Raji (cell line): ENCODE measurements around the gene SLC30A1.

Experiments used
- POLR2A ChIP-seq: IDR thresholded peaks from 2 replicates; pipeline ENCODE4 v1.6.1; 2011; ENCODE audit warnings: low read depth, low read length, control low read depth; ENCODE audit not compliant: insufficient read depth

SLC30A1 gene

GRCh38 chr1:211601159-211601558 lies 22.2 kb upstream of the SLC30A1 start:
- TF ChIP-seq POLR2A = no peak

GRCh38 chr1:211599250-211599649 lies 20.3 kb upstream of the SLC30A1 start:
- no peak for TF ChIP-seq POLR2A

GRCh38 chr1:211598514-211598913 lies 19.6 kb upstream of the SLC30A1 start:
- no peak for TF ChIP-seq POLR2A

GRCh38 chr1:211596418-211597181 lies 17.6 kb upstream of the SLC30A1 start:
- TF ChIP-seq POLR2A = no peak

- no peak for TF ChIP-seq POLR2A
Observed at GRCh38 chr1:211595419-211595818, 16.5 kb upstream of the SLC30A1 start.

- TF ChIP-seq POLR2A = no peak
Observed at GRCh38 chr1:211591980-211592493, 13.1 kb upstream of the SLC30A1 start.

- no peak for TF ChIP-seq POLR2A
Observed at GRCh38 chr1:211589782-211590721, 11.1 kb upstream of the SLC30A1 start.

- TF ChIP-seq POLR2A = no peak
Observed at GRCh38 chr1:211588711-211589110, 9.8 kb upstream of the SLC30A1 start.

- no peak for TF ChIP-seq POLR2A
Observed at GRCh38 chr1:211587123-211587522, 8.2 kb upstream of the SLC30A1 start.

- TF ChIP-seq POLR2A = no peak
Observed at GRCh38 chr1:211586538-211586937, 7.6 kb upstream of the SLC30A1 start.

GRCh38 chr1:211583011-211583992 lies 4.3 kb upstream of the SLC30A1 start:
- no peak for TF ChIP-seq POLR2A

GRCh38 chr1:211581526-211581925 lies 2.6 kb upstream of the SLC30A1 start:
- no peak for TF ChIP-seq POLR2A

- TF ChIP-seq POLR2A = no peak
Observed at GRCh38 chr1:211580303-211580687, 1.3 kb upstream of the SLC30A1 start.

- TF ChIP-seq POLR2A = peak; percentile 57
Observed at GRCh38 chr1:211579440-211580302, 710 bp upstream of the SLC30A1 start.
